B cell (primary cell): Measurements from ENCODE around the gene GHRL. TPM values are rescaled to one million over a fixed set of nuclear protein-coding genes. Genes with fewer than 3 reads are reported as not detected.

Experiments
- ATAC-seq: fragments of 200-7000 bp; cut with Tn5 transposase; one replicate; pipeline ENCODE4 v1.10.0; 2021; ENCODE audit warnings: low read depth, mild to moderate bottlenecking, moderate number of reproducible peaks, moderate library complexity
- CTCF ChIA-PET: fragments of 350-600 bp; sonication (Branson Sonifier 250); formaldehyde crosslinking; loops from one replicate; lab custom pipeline; 2021; ENCODE audit warnings: antibody characterized with exemption, inconsistent platforms; lab: Charles Lee
- POLR2A ChIA-PET: fragments of 350-600 bp; sonication (Branson Sonifier 250); formaldehyde crosslinking; loops from one replicate; lab custom pipeline; 2021; ENCODE audit warnings: antibody characterized with exemption; lab: Charles Lee
- DNase-seq: peaks from one replicate; pipeline ENCODE4 v3.0.0; 2013
- H2AFZ ChIP-seq: 2 replicates; pipeline ENCODE4 v1.6.1; 2012; ENCODE audit warnings: mild to moderate bottlenecking, low read depth, low read length; ENCODE audit not compliant: insufficient read depth, poor library complexity, severe bottlenecking
- H3K27ac ChIP-seq, 2 donors: 1 replicate in 1 of 2; 2 replicates in 1 of 2; pipeline ENCODE4 v1.5.1; 2012 to 2013; ENCODE audit warnings: low read length in 2 of 2, mild to moderate bottlenecking in 2 of 2, moderate library complexity in 1 of 2
- H3K27me3 ChIP-seq, 4 experiments: fragments of 200-600 bp in 1 of 4; sonication (generic) in 1 of 4; replicated peaks in 1 of 4; 1 replicate in 2 of 4; 2 replicates in 2 of 4; pipeline versions ENCODE4 v1.6.1 to v1.7.0; 2013 to 2016; ENCODE audit warnings: low read length in 3 of 4, mild to moderate bottlenecking in 2 of 4, mixed read lengths in 1 of 4, moderate library complexity in 1 of 4; ENCODE audit not compliant: insufficient read depth in 4 of 4, control insufficient read depth in 3 of 4; ENCODE audit errors: control extremely low read depth in 1 of 4
- H3K36me3 ChIP-seq, 2 experiments: replicated peaks in 1 of 2; 1 replicate in 1 of 2; 2 replicates in 1 of 2; pipeline versions ENCODE4 v1.6.1 to v1.7.1; 2013; ENCODE audit warnings: low read length in 1 of 2; ENCODE audit not compliant: insufficient read depth in 2 of 2, control insufficient read depth in 1 of 2; ENCODE audit errors: control extremely low read depth in 1 of 2, extremely low read depth in 1 of 2
- H3K4me1 ChIP-seq, 2 donors: fragments of 200-600 bp in 1 of 2; sonication (generic) in 1 of 2; 1 replicate in 1 of 2; 2 replicates in 1 of 2; pipeline versions ENCODE4 v1.5.1 to v1.6.1; 2013 to 2017; ENCODE audit warnings: low read length in 2 of 2; ENCODE audit not compliant: control insufficient read depth in 2 of 2, insufficient read depth in 2 of 2
- H3K4me2 ChIP-seq: replicated peaks from 2 replicates; pipeline ENCODE3; 2012; ENCODE audit warnings: mild to moderate bottlenecking, low read depth, low read length; ENCODE audit not compliant: poor library complexity, severe bottlenecking
- H3K4me3 ChIP-seq, 5 experiments: fragments of 200-600 bp in 1 of 5; sonication (generic) in 1 of 5; 1 replicate in 3 of 5; 2 replicates in 2 of 5; pipeline versions ENCODE4 v1.5.1 to v1.7.0; 2011 to 2016; ENCODE audit warnings: low read length in 4 of 5, mild to moderate bottlenecking in 4 of 5, low read depth in 2 of 5, control low read depth in 1 of 5, moderate library complexity in 1 of 5; ENCODE audit not compliant: insufficient read depth in 1 of 5; ENCODE audit errors: control extremely low read depth in 1 of 5, extremely low read depth in 1 of 5
- H3K79me2 ChIP-seq: fragments of 200-600 bp; sonication (generic); one replicate; pipeline ENCODE4 v1.6.0; 2016; ENCODE audit warnings: low read length; ENCODE audit not compliant: control insufficient read depth, insufficient read depth
- H3K9ac ChIP-seq: fragments of 200-600 bp; sonication (generic); 2 replicates; pipeline ENCODE4 v1.6.1; 2017; ENCODE audit warnings: mild to moderate bottlenecking, low read length, moderate library complexity
- H3K9me3 ChIP-seq, 3 donors: one replicate each; pipeline versions ENCODE4 v1.6.1 to v1.7.1; 2013; ENCODE audit warnings: low read length in 2 of 3; ENCODE audit not compliant: control insufficient read depth in 2 of 3, insufficient read depth in 1 of 3; ENCODE audit errors: control extremely low read depth in 1 of 3
- H4K20me1 ChIP-seq: 2 replicates; pipeline ENCODE4 v1.6.0; 2012; ENCODE audit warnings: mild to moderate bottlenecking, low read length; ENCODE audit not compliant: insufficient read depth, control insufficient read depth, poor library complexity, severe bottlenecking
- H3K27ac Mint-ChIP-seq: one replicate; pipeline ENCODE4 v1.8.0; 2021; ENCODE audit warnings: mixed read lengths
- H3K27me3 Mint-ChIP-seq: one replicate; pipeline ENCODE4 v1.8.0; 2021; ENCODE audit warnings: mixed read lengths
- H3K4me1 Mint-ChIP-seq: one replicate; pipeline ENCODE4 v1.8.0; 2021; ENCODE audit warnings: mixed read lengths
- H3K4me3 Mint-ChIP-seq: one replicate; pipeline ENCODE4 v1.8.0; 2021; ENCODE audit warnings: mixed read lengths
- H3K9me3 Mint-ChIP-seq: one replicate; pipeline ENCODE4 v1.8.0; 2022; ENCODE audit warnings: mixed read lengths; ENCODE audit not compliant: insufficient read depth
- EZH2 ChIP-seq: IDR thresholded peaks from 2 replicates; pipeline ENCODE4 v1.6.1; 2012; ENCODE audit warnings: borderline replicate concordance, low read depth, mild to moderate bottlenecking, moderate library complexity, low read length; ENCODE audit not compliant: insufficient read depth, poor library complexity, severe bottlenecking
- WGBS: methylation state at CpG from one replicate; pipeline ENCODE4 v1.1.5; 2013; ENCODE audit warnings: missing lambda C conversion rate; ENCODE audit not compliant: insufficient coverage; 5-methylcytosine and 5-hydroxymethylcytosine counted together
- intact Hi-C: fragments of 100-400 bp; cut with micrococcal nuclease; formaldehyde crosslinking; loops from one replicate; pipeline ENCODE4 v1.10.0; 2022
- polyA plus RNA-seq: library from polyadenylated mRNA; depleted of rRNA; stranded (reverse); fragments of >200 nt; gene quantifications from 2 replicates; pipeline ENCODE4 v1.2.3, GENCODE V29; 2012
- total RNA-seq, 2 donors: library from RNA; stranded (reverse); fragments of 120-200 nt in 1 of 2; gene quantifications; 1 replicate in 1 of 2; 2 replicates in 1 of 2; pipeline versions ENCODE4 v1.2.3 to v1.2.4, GENCODE V29; 2013 to 2022
- TF ChIP-seq, protein P1 (sequence below): fragments of 200-600 bp; IDR thresholded peaks from one replicate; pipeline ENCODE4 v1.8.0; 2022; ENCODE audit warnings: antibody characterized with exemption, mild to moderate bottlenecking

The GHRL gene
- total and polyA plus RNA-seq, 2 donors (not counting 1 experiment from before 2014, with no cell fraction given) = 2.8 to 3.0 TPM

DNA sequence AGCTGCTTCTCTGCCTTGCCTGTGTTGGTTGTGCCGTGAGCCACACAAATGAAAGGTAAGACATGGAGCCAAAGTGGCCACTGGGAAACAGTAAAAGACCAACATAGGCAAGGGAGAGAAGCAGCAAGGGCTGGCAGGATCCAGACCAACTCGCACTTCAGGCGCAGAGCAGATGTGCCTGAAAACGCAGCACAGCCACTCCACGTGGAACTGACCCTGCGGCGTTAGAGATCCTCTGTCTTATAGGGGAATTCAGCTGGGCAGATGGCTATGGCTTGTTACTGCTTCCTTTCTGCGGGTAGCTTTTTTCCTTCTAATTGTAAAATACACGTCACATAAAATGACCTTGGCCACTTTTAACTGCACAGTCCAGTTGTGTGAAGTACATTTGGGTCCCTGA, 10.4 kb upstream of the GHRL start:
- intact Hi-C loops = no loop called here
- TF ChIP-seq EZH2 = no peak
- TF ChIP-seq, protein P1, sequence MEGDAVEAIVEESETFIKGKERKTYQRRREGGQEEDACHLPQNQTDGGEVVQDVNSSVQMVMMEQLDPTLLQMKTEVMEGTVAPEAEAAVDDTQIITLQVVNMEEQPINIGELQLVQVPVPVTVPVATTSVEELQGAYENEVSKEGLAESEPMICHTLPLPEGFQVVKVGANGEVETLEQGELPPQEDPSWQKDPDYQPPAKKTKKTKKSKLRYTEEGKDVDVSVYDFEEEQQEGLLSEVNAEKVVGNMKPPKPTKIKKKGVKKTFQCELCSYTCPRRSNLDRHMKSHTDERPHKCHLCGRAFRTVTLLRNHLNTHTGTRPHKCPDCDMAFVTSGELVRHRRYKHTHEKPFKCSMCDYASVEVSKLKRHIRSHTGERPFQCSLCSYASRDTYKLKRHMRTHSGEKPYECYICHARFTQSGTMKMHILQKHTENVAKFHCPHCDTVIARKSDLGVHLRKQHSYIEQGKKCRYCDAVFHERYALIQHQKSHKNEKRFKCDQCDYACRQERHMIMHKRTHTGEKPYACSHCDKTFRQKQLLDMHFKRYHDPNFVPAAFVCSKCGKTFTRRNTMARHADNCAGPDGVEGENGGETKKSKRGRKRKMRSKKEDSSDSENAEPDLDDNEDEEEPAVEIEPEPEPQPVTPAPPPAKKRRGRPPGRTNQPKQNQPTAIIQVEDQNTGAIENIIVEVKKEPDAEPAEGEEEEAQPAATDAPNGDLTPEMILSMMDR = no peak

DNA sequence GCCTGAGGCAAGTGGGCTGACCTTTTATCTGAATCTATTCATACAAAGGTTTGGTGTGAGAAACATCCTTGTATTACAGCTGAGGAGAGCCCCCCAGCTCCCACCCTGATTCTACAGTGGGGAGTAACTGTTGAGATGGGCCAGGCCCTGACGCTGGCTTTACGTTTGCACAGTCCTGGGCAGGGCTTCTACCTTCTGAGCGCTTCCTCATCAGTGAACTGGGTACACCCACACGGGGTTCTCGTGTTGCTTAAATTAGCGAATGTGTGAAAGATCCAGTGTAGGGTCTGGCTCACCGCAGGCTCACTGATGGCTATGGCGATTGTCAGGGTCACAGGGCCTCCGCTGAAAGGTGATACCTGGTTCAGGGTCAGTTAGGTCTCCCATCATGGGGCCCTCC, 7.3 kb upstream of the GHRL start:
- intact Hi-C loops = no loop called here
- Mint-ChIP-seq H3K4me1 (peaks cover 10% of the 10 kb centered on the region), H3K27me3 (no peaks in the 10 kb centered on the region), H3K27ac (no peak overlapping the region), H3K4me3 (no peak overlapping the region), H3K9me3 (no peaks in the 10 kb centered on the region)
- Histone ChIP-seq H3K79me2 (peaks cover 11% of the 10 kb centered on the region), H3K4me2 (peak overlapping the region; percentile 43), H4K20me1 (no peaks in the 10 kb centered on the region), H3K36me3 (peaks cover 0 to 50% of the 10 kb centered on the region in 2 experiments), H3K27ac (peak overlapping the region in 1 of 2 donors; percentile 76), H3K27me3 (no peaks in the 10 kb centered on the region), H3K9ac (no peak overlapping the region), H2AFZ (no peak overlapping the region), H3K4me3 (no peak overlapping the region), H3K4me1 (peaks cover 11% of the 10 kb centered on the region in 2 donors), H3K9me3 (no peaks in the 10 kb centered on the region)
- TF ChIP-seq, protein P1 = no peak
- no peak for TF ChIP-seq EZH2
- no peak for ATAC-seq
- DNase-seq = no peak
- CTCF ChIA-PET = no interaction called here
- POLR2A ChIA-PET = no interaction called here
- WGBS = 96% methylated on average over 9 of the region's 9 CpGs

More for the DNA sequence above, 10.4 kb upstream of the GHRL start:
- peaks cover 0 to 64% of the 10 kb centered on the region in 2 experiments for H3K36me3 ChIP-seq
- no peak overlapping the region for H3K27ac ChIP-seq
- no peak overlapping the region for H3K9ac ChIP-seq
- ChIA-PET POLR2A (no interaction called here), CTCF (no interaction called here)
- no peak overlapping the region for H2AFZ ChIP-seq
- Mint-ChIP-seq H3K27ac (no peak overlapping the region), H3K27me3 (no peaks in the 10 kb centered on the region), H3K4me3 (no peak overlapping the region), H3K9me3 (no peaks in the 10 kb centered on the region), H3K4me1 (peaks cover 9% of the 10 kb centered on the region)
- no peaks in the 10 kb centered on the region for H3K27me3 ChIP-seq
- H3K9me3 ChIP-seq = no peaks in the 10 kb centered on the region
- no peak overlapping the region for H3K4me2 ChIP-seq
- DNase-seq (no peak), ATAC-seq (no peak)
- H4K20me1 ChIP-seq = no peaks in the 10 kb centered on the region
- H3K79me2 ChIP-seq = peaks cover 11% of the 10 kb centered on the region
- WGBS = 98% methylated on average over 5 of the region's 9 CpGs
- no peak overlapping the region for H3K4me3 ChIP-seq
- H3K4me1 ChIP-seq = peaks cover 11% of the 10 kb centered on the region in 2 donors
